Activated CD4-positive, alpha-beta T cell treated with anti-CD3 and anti-CD28 coated beads for 36 hours (primary cell): ENCODE data around the gene FBXO3. TPM values are rescaled to one million over a fixed set of nuclear protein-coding genes. Genes with fewer than 3 reads are reported as not detected.

ENCODE experiments used
- ATAC-seq: fragments of 200-7000 bp; cut with Tn5 transposase; one replicate; pipeline ENCODE4 v1.10.0; 2021; ENCODE audit warnings: mild to moderate bottlenecking, moderate library complexity
- CTCF ChIA-PET: fragments of 350-600 bp; sonication (Branson Sonifier 250); formaldehyde crosslinking; loops from one replicate; lab custom pipeline; 2021; ENCODE audit warnings: antibody characterized with exemption; lab: Charles Lee
- POLR2A ChIA-PET: fragments of 350-600 bp; sonication (Branson Sonifier 250); formaldehyde crosslinking; loops from one replicate; lab custom pipeline; 2021; ENCODE audit warnings: antibody characterized with exemption, inconsistent platforms; lab: Charles Lee
- DNase-seq: peaks from one replicate; pipeline ENCODE4 v3.0.0-alpha.2; 2020
- H3K27ac Mint-ChIP-seq: one replicate; pipeline ENCODE4 v1.8.0; 2021; ENCODE audit warnings: mixed read lengths
- H3K27me3 Mint-ChIP-seq: one replicate; pipeline ENCODE4 v1.8.0; 2021; ENCODE audit warnings: mixed read lengths
- H3K36me3 Mint-ChIP-seq: one replicate; pipeline ENCODE4 v1.8.0; 2021; ENCODE audit warnings: low read depth, mixed read lengths
- H3K4me1 Mint-ChIP-seq: one replicate; pipeline ENCODE4 v1.8.0; 2021; ENCODE audit warnings: mixed read lengths
- H3K4me3 Mint-ChIP-seq: one replicate; pipeline ENCODE4 v1.8.0; 2021; ENCODE audit warnings: mild to moderate bottlenecking, moderate library complexity, mixed read lengths
- H3K9me3 Mint-ChIP-seq: one replicate; pipeline ENCODE4 v1.8.0; 2021; ENCODE audit warnings: low read depth, mixed read lengths
- intact Hi-C, 2 experiments: fragments of 100-400 bp; cut with DNase I in 1 of 2; cut with micrococcal nuclease in 1 of 2; formaldehyde crosslinking; loops; one replicate each; pipeline versions ENCODE4 v1.14.2 to v1.15.1; 2022 to 2024; cut with DNase I, micrococcal nuclease
- total RNA-seq, 2 experiments: library from RNA; stranded (reverse); gene quantifications; one replicate each; pipeline ENCODE4 v1.2.3, GENCODE V29; 2021

The FBXO3 gene
- total RNA-seq, 2 experiments from 2014 or later = 11.4 to 12.2 TPM

- intact Hi-C loops = loop anchor here (1.0 to 2.0 kb wide), 4 partner anchors 26 to 380 kb away; no protein-coding TSS in a partner anchor
- ChIA-PET POLR2A (no interaction called here), CTCF (interaction anchor here (0.8 to 2.6 kb wide), 13 partner anchors 11 to 388 kb away, joined by 3 to 66 read pairs (median 5); no protein-coding TSS in a partner anchor)
- Mint-ChIP-seq H3K27ac (no peak overlapping the region), H3K4me1 (peaks cover 10% of the 10 kb centered on the region), H3K36me3 (no peaks in the 10 kb centered on the region), H3K9me3 (no peaks in the 10 kb centered on the region), H3K4me3 (no peak overlapping the region), H3K27me3 (peaks cover 9% of the 10 kb centered on the region)
- ATAC-seq (no peak), DNase-seq (no peak)
These were observed 32.5 kb downstream of the FBXO3 start for GRCh38 chr11:33741806-33742205.

- H3K27ac Mint-ChIP-seq = no peak overlapping the region
- DNase-seq (no peak), ATAC-seq (no peak)
- intact Hi-C loops = loop anchor here (5.0 to 10.0 kb wide), 7 partner anchors 35 to 1927 kb away; partner anchors contain the start of genes CAPRIN1 (in 1 of the 2), CSTF3 (in 1 of the 2), FBXO3 (in 1 of the 2) and HIPK3 (in 1 of the 2)
- H3K4me1 Mint-ChIP-seq = peaks cover 38% of the 10 kb centered on the region
- no peak overlapping the region for H3K4me3 Mint-ChIP-seq
- peaks cover 21% of the 10 kb centered on the region for H3K36me3 Mint-ChIP-seq
- POLR2A ChIA-PET = interaction anchor here (1.4 kb wide), 1 partner anchor 15 kb away, joined by 5 read pairs; no protein-coding TSS in a partner anchor
- H3K27me3 Mint-ChIP-seq = peaks cover 16% of the 10 kb centered on the region
- CTCF ChIA-PET = interaction anchor here (0.6 to 1.9 kb wide), 5 partner anchors 15 to 260 kb away, joined by 3 to 9 read pairs (median 4); no protein-coding TSS in a partner anchor
- no peaks in the 10 kb centered on the region for H3K9me3 Mint-ChIP-seq
These were observed 36.9 kb downstream of the FBXO3 start for GRCh38 chr11:33737362-33737821.

DNA sequence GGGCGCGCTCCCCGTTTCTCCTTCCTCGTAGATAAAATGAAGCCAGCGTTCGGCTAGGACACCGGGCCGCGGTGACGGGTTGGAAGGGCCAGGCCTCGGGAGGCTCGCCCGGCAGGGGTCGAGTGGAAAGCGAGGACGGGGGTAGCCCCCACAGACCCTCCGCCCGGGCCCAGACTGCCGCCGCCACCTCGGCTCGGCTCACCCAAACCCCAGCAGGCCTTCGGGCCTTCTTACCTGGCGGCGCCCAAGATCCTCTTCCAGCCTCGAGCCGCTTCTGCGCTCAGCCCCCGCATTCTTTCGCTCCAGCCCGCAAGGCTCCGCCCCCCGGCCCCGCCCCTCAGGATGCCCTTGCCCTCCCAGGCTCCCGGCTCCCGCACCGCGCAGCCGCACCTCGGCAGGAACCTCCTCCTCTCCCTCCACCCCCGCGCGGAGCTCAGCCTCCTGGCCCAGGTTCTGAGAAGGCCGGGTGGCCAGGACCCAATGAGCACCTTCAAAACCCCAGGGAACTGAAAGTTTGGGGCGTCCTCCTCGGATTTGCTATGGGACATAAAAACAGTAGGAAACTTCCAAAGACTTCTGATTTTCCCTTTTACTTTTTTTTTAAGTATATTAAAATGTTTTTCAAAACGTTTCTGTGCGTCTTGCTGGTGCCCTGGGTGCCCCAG, 38.0 kb downstream of the FBXO3 start, which contains the start of gene CD59:
Gene CD59 (minus strand): TSS at position 276 of the 665 bp plus-strand sequence. CDS start 13,978 bp downstream, outside the sequence.
- H3K4me1 Mint-ChIP-seq = peaks cover 44% of the 10 kb centered on the region
- no peaks in the 10 kb centered on the region for H3K9me3 Mint-ChIP-seq
- DNase-seq (peak; percentile 95), ATAC-seq (peak; percentile 74)
- H3K27ac Mint-ChIP-seq = peak within 1 kb of the TSS; percentile 84
- intact Hi-C loops = loop anchor here (1.0 to 10.0 kb wide), 11 partner anchors 14 to 1929 kb away; partner anchors contain the start of genes C11orf91 (in 2 of the 2), FBXO3 (in 2 of the 2), CAPRIN1 (in 1 of the 2) and CSTF3 (in 1 of the 2)
- ChIA-PET POLR2A (interaction anchor here (1.4 kb wide), 1 partner anchor 14 kb away, joined by 5 read pairs; no protein-coding TSS in a partner anchor), CTCF (interaction anchor here (0.6 to 1.9 kb wide), 7 partner anchors 11 to 261 kb away, joined by 3 to 9 read pairs (median 4); no protein-coding TSS in a partner anchor)
- H3K27me3 Mint-ChIP-seq = peaks cover 16% of the 10 kb centered on the region
- H3K36me3 Mint-ChIP-seq = peaks cover 24% of the 10 kb centered on the region
- peak within 1 kb of the TSS; percentile 82 for H3K4me3 Mint-ChIP-seq

GRCh38 chr11:33735271-33736147, 38.8 kb downstream of the FBXO3 start:
- peak; percentile 28 for ATAC-seq
- Mint-ChIP-seq H3K9me3 (no peaks in the 10 kb centered on the region), H3K27me3 (peaks cover 16% of the 10 kb centered on the region), H3K4me1 (peaks cover 48% of the 10 kb centered on the region), H3K27ac (peak overlapping the region; percentile 84), H3K36me3 (peaks cover 24% of the 10 kb centered on the region), H3K4me3 (peak overlapping the region; percentile 82)
- ChIA-PET POLR2A (no interaction called here), CTCF (interaction anchor here (0.7 to 1.9 kb wide), 4 partner anchors 12 to 37 kb away, joined by 3 to 9 read pairs (median 6); no protein-coding TSS in a partner anchor)
- DNase-seq = peak; percentile 63
- intact Hi-C loops = loop anchor here (1.0 to 10.0 kb wide), 12 partner anchors 13 to 1929 kb away; partner anchors contain the start of genes C11orf91 (in 2 of the 2), FBXO3 (in 2 of the 2), CAPRIN1 (in 1 of the 2) and CSTF3 (in 1 of the 2)

GRCh38 chr11:33734441-33735270, 39.7 kb downstream of the FBXO3 start:
- H3K27me3 Mint-ChIP-seq = peaks cover 16% of the 10 kb centered on the region
- peak overlapping the region; percentile 82 for H3K4me3 Mint-ChIP-seq
- ATAC-seq = no peak
- peaks cover 24% of the 10 kb centered on the region for H3K36me3 Mint-ChIP-seq
- peak overlapping the region; percentile 84 for H3K27ac Mint-ChIP-seq
- H3K9me3 Mint-ChIP-seq = no peaks in the 10 kb centered on the region
- intact Hi-C loops = loop anchor here (1.0 to 10.0 kb wide), 9 partner anchors 38 to 1930 kb away; partner anchors contain the start of genes HIPK3 (in 2 of the 2), CAPRIN1 (in 1 of the 2), CSTF3 (in 1 of the 2) and FBXO3 (in 1 of the 2)
- CTCF ChIA-PET = interaction anchor here (0.9 to 1.2 kb wide), 2 partner anchors 38 to 52 kb away, joined by 3 read pairs; no protein-coding TSS in a partner anchor
- POLR2A ChIA-PET = interaction anchor here (0.6 kb wide), 1 partner anchor 49 kb away, joined by 6 read pairs; no protein-coding TSS in a partner anchor
- no peak for DNase-seq
- peaks cover 48% of the 10 kb centered on the region for H3K4me1 Mint-ChIP-seq

- POLR2A ChIA-PET = interaction anchor here (0.6 kb wide), 1 partner anchor 48 kb away, joined by 6 read pairs; no protein-coding TSS in a partner anchor
- Mint-ChIP-seq H3K27ac (no peak overlapping the region), H3K4me1 (peaks cover 51% of the 10 kb centered on the region), H3K27me3 (peaks cover 16% of the 10 kb centered on the region), H3K9me3 (no peaks in the 10 kb centered on the region), H3K36me3 (peaks cover 27% of the 10 kb centered on the region), H3K4me3 (peak overlapping the region; percentile 20)
- DNase-seq (no peak), ATAC-seq (no peak)
- CTCF ChIA-PET = interaction anchor here (0.9 to 1.2 kb wide), 2 partner anchors 38 to 53 kb away, joined by 3 read pairs; no protein-coding TSS in a partner anchor
- intact Hi-C loops = loop anchor here (5.0 to 10.0 kb wide), 6 partner anchors 321 to 1931 kb away; partner anchors contain the start of genes HIPK3 (in 2 of the 2), CAPRIN1 (in 1 of the 2), CSTF3 (in 1 of the 2) and TRIM44 (in 1 of the 2)
These were observed 40.3 kb downstream of the FBXO3 start for GRCh38 chr11:33733980-33734379.

DNA sequence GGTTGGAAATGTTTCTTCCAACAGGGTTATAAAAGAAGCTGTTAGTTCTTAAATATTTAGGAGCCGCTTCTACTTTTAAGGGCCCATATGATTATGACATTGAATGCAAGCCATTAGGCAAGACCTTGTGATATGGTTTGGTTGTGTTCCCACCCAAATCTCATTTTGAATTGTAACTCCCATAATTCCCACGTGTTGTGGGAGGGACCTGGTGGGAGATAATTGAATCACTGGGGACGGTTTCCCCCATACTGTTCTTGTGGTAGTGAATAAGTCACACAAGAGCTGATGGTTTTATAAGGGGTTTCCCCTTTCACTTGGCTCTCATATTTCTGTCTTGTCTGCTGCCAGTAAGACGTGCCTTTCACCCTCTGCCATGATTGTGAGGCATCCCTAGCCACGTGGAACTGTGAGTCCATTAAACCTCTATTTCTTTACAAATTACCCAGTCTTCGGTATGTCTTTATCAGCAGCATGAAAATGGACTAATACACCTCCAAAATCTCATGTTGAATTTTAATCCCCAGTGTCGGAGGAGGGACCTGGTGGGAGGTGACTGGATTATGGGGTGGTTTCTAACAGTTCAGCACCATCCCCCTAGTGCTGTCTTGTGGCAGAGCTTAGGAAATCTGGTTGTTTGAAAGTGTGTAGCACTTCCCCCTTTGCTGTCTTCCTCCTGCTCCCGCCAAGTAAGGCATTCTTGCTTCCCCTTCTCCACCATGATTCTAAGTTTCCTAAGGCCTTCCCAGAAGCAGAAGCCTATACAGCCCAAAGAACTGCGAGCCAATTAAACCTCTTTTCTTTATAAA, 42.4 kb downstream of the FBXO3 start:
- ChIA-PET POLR2A (interaction anchor here (0.6 kb wide), 1 partner anchor 81 kb away, joined by 4 read pairs; no protein-coding TSS in a partner anchor), CTCF (interaction anchor here (0.7 kb wide), 1 partner anchor 27 kb away, joined by 3 read pairs; no protein-coding TSS in a partner anchor)
- Mint-ChIP-seq H3K4me3 (peak overlapping the region; percentile 43), H3K27me3 (peaks cover 8% of the 10 kb centered on the region), H3K9me3 (no peaks in the 10 kb centered on the region), H3K36me3 (peaks cover 32% of the 10 kb centered on the region), H3K27ac (peak overlapping the region; percentile 81), H3K4me1 (peaks cover 48% of the 10 kb centered on the region)
- ATAC-seq (peak; percentile 76), DNase-seq (peak; percentile 75)
- intact Hi-C loops = loop anchor here (1.0 to 10.0 kb wide), 9 partner anchors 9 to 1933 kb away; partner anchors contain the start of genes HIPK3 (in 2 of the 2), C11orf91 (in 1 of the 2), CAPRIN1 (in 1 of the 2) and CSTF3 (in 1 of the 2)

- Mint-ChIP-seq H3K4me3 (no peak overlapping the region), H3K27me3 (peaks cover 9% of the 10 kb centered on the region), H3K9me3 (no peaks in the 10 kb centered on the region), H3K27ac (no peak overlapping the region), H3K36me3 (peaks cover 32% of the 10 kb centered on the region), H3K4me1 (peaks cover 47% of the 10 kb centered on the region)
- ChIA-PET CTCF (interaction anchor here (0.5 to 1.0 kb wide), 3 partner anchors 12 to 1503 kb away, joined by 3 read pairs; no protein-coding TSS in a partner anchor), POLR2A (no interaction called here)
- no peak for DNase-seq
- no peak for ATAC-seq
- intact Hi-C loops = loop anchor here (1.0 to 10.0 kb wide), 8 partner anchors 7 to 1934 kb away; partner anchors contain the start of genes HIPK3 (in 2 of the 2), C11orf91 (in 1 of the 2), CAPRIN1 (in 1 of the 2) and CSTF3 (in 1 of the 2)
These were observed 43.6 kb downstream of the FBXO3 start for GRCh38 chr11:33730716-33731115.
